Neural cell (in vitro differentiated cells): ENCODE results near the gene ZNF804A.

Experiments
- CTCF ChIP-seq: fragments of 450-650 bp; IDR thresholded peaks from 2 replicates; pipeline ENCODE4 v1.5.1; 2014; ENCODE audit warnings: antibody characterized with exemption, mild to moderate bottlenecking, moderate library complexity; ENCODE audit not compliant: poor library complexity, severe bottlenecking
- EZH2 ChIP-seq: fragments of 200-600, 300-800 bp; shearing (Covaris generic), sonication (generic); IDR thresholded peaks from 2 replicates; pipeline ENCODE4 v1.6.1; 2014; ENCODE audit warnings: antibody characterized with exemption, low read length, borderline replicate concordance, mild to moderate bottlenecking; ENCODE audit not compliant: insufficient read depth, poor library complexity, severe bottlenecking
- POLR2AphosphoS5 ChIP-seq: IDR thresholded peaks from 2 replicates; pipeline ENCODE4 v1.6.1; 2012

GRCh38 chr2:184728411-184728810 is 130.1 kb downstream of the ZNF804A start:
- no peak for TF ChIP-seq EZH2
- no peak for TF ChIP-seq CTCF
- TF ChIP-seq POLR2AphosphoS5, result no peak
